Ishikawa (cell line): Measurements from ENCODE around the gene LRRC8D.

ENCODE experiments used
- CEBPB ChIP-seq: IDR thresholded peaks from 2 replicates; pipeline ENCODE4 v1.6.1; 2012
- CREB1 ChIP-seq: IDR thresholded peaks from 2 replicates; pipeline ENCODE4 v1.6.1; 2012; ENCODE audit warnings: low read depth
- EGR1 ChIP-seq: IDR thresholded peaks from 2 replicates; pipeline ENCODE4 v1.6.1; 2012
- EP300 ChIP-seq: IDR thresholded peaks from 2 replicates; pipeline ENCODE4 v1.6.1; 2012; ENCODE audit warnings: borderline replicate concordance
- FOXM1 ChIP-seq: IDR thresholded peaks from 2 replicates; pipeline ENCODE4 v1.6.1; 2012; ENCODE audit warnings: low read depth, borderline replicate concordance
- NFIC ChIP-seq: IDR thresholded peaks from 2 replicates; pipeline ENCODE4 v1.6.1; 2012
- RAD21 ChIP-seq: IDR thresholded peaks from 2 replicates; pipeline ENCODE4 v1.6.1; 2012; ENCODE audit warnings: low read depth
- TAF1 ChIP-seq: IDR thresholded peaks from 2 replicates; pipeline ENCODE4 v1.6.1; 2012; ENCODE audit warnings: low read depth, mild to moderate bottlenecking
- TCF12 ChIP-seq: IDR thresholded peaks from 2 replicates; pipeline ENCODE4 v1.6.1; 2012; ENCODE audit warnings: low read depth
- TEAD4 ChIP-seq: IDR thresholded peaks from 2 replicates; pipeline ENCODE4 v1.6.1; 2012
- YY1 ChIP-seq: IDR thresholded peaks from 2 replicates; pipeline ENCODE4 v1.6.1; 2012; ENCODE audit warnings: low read depth
- ZBTB7A ChIP-seq: IDR thresholded peaks from 2 replicates; pipeline ENCODE4 v1.6.1; 2012; ENCODE audit warnings: low read depth
- TF ChIP-seq, protein P1 (sequence below): IDR thresholded peaks from 2 replicates; pipeline ENCODE4 v1.6.1; 2012
- TF ChIP-seq, protein P2 (sequence below): IDR thresholded peaks from 2 replicates; pipeline ENCODE4 v1.6.1; 2012; ENCODE audit warnings: low read depth, mild to moderate bottlenecking
- TF ChIP-seq, protein P3 (sequence below): IDR thresholded peaks from 2 replicates; pipeline ENCODE4 v1.6.1; 2012

The LRRC8D gene

DNA sequence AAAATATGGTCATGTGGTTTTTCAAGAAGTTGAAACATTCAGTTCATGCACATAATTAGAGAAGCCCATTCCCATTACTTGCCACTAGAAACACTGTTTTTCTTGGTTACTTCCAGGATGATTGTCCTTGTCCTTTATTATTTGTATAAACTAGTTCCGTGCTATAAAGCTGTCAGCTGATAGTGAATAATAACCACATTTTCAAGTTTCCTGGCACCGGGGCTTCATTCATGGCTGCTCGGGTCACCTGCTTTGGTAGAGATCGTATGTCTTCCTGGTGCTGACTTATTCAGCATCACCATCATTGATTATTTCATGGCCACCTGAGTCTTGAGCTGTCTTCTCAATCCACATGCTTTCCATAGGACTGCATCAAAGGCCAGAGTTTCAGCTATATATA, 111.1 kb downstream of the LRRC8D start:
- TF ChIP-seq EP300 (no peak), EGR1 (no peak)
- TF ChIP-seq, protein P1, sequence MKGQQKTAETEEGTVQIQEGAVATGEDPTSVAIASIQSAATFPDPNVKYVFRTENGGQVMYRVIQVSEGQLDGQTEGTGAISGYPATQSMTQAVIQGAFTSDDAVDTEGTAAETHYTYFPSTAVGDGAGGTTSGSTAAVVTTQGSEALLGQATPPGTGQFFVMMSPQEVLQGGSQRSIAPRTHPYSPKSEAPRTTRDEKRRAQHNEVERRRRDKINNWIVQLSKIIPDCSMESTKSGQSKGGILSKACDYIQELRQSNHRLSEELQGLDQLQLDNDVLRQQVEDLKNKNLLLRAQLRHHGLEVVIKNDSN = no peak

DNA sequence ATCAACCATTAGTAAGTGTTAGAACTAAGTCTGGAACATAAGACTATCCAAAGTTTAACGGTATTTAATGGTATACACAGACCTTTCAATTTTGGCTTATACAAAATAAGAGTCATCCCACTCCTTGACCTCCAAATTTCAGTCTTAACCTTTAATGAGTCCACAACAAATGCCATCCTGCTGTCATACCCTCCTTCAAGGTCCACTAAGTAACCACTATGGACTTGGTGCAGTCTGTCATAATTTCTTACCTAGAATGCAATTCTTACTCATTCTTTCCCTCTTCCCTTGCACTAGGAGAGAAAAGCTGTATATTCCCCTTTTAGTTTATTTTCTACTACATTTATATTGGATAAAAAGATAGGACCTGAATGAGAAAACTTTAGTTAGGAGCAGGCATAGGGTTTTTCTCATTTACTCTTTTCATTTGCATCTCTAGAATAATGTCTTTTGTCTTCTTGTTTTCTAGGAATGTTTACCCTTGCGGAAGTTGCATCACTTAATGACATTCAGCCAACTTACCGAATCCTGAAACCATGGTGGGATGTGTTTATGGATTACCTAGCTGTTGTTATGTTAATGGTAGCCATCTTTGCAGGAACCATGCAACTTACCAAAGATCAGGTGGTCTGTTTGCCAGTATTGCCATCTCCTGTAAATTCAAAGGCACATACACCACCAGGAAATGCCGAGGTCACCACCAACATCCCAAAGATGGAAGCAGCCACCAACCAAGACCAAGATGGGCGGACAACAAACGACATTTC, 111.9 kb downstream of the LRRC8D start:
- no peak for TF ChIP-seq TEAD4
- no peak for TF ChIP-seq TCF12

DNA sequence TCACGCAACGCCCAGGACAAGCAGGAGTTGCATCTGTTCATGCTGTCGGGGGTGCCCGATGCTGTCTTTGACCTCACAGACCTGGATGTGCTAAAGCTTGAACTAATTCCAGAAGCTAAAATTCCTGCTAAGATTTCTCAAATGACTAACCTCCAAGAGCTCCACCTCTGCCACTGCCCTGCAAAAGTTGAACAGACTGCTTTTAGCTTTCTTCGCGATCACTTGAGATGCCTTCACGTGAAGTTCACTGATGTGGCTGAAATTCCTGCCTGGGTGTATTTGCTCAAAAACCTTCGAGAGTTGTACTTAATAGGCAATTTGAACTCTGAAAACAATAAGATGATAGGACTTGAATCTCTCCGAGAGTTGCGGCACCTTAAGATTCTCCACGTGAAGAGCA, 113.6 kb downstream of the LRRC8D start:
- TF ChIP-seq CEBPB = no peak
- no peak for TF ChIP-seq EGR1
- TF ChIP-seq TCF12 = no peak
- TF ChIP-seq TEAD4 = no peak
- no peak for TF ChIP-seq YY1
- no peak for TF ChIP-seq CREB1
- no peak for TF ChIP-seq ZBTB7A
- no peak for TF ChIP-seq EP300
- TF ChIP-seq, protein P2, sequence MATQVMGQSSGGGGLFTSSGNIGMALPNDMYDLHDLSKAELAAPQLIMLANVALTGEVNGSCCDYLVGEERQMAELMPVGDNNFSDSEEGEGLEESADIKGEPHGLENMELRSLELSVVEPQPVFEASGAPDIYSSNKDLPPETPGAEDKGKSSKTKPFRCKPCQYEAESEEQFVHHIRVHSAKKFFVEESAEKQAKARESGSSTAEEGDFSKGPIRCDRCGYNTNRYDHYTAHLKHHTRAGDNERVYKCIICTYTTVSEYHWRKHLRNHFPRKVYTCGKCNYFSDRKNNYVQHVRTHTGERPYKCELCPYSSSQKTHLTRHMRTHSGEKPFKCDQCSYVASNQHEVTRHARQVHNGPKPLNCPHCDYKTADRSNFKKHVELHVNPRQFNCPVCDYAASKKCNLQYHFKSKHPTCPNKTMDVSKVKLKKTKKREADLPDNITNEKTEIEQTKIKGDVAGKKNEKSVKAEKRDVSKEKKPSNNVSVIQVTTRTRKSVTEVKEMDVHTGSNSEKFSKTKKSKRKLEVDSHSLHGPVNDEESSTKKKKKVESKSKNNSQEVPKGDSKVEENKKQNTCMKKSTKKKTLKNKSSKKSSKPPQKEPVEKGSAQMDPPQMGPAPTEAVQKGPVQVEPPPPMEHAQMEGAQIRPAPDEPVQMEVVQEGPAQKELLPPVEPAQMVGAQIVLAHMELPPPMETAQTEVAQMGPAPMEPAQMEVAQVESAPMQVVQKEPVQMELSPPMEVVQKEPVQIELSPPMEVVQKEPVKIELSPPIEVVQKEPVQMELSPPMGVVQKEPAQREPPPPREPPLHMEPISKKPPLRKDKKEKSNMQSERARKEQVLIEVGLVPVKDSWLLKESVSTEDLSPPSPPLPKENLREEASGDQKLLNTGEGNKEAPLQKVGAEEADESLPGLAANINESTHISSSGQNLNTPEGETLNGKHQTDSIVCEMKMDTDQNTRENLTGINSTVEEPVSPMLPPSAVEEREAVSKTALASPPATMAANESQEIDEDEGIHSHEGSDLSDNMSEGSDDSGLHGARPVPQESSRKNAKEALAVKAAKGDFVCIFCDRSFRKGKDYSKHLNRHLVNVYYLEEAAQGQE = no peak

DNA sequence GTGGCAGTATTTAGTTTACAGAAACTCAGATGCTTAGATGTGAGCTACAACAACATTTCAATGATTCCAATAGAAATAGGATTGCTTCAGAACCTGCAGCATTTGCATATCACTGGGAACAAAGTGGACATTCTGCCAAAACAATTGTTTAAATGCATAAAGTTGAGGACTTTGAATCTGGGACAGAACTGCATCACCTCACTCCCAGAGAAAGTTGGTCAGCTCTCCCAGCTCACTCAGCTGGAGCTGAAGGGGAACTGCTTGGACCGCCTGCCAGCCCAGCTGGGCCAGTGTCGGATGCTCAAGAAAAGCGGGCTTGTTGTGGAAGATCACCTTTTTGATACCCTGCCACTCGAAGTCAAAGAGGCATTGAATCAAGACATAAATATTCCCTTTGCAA, 114.4 kb downstream of the LRRC8D start:
- TF ChIP-seq EP300 (no peak), NFIC (no peak), TCF12 (no peak), TEAD4 (no peak), EGR1 (no peak), FOXM1 (no peak), CEBPB (no peak), RAD21 (no peak), ZBTB7A (no peak), YY1 (no peak), CREB1 (no peak), TAF1 (no peak)
- TF ChIP-seq, protein P2 = no peak
- TF ChIP-seq, protein P3, sequence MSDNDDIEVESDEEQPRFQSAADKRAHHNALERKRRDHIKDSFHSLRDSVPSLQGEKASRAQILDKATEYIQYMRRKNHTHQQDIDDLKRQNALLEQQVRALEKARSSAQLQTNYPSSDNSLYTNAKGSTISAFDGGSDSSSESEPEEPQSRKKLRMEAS = no peak
- TF ChIP-seq, protein P1 = no peak

DNA sequence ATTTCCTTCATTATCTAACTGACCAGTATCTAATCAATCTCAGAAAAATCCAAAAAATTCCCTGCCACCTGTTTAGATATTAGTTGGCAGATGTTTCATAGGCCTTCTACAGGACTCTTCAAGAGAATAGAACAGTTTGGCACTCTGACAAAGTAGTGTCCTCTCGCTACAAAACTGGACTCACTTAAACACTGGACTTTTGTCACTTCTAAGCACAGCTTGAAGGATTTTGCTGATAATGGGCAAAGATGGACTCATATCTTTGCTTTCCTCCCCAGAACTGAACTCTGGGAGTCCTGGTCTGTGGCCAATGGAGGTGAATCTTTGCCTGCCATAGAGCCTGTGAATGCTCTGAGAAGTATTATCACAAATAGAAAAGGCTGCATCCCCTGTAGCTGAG, 115.9 kb downstream of the LRRC8D start:
- TF ChIP-seq NFIC = no peak
- no peak for TF ChIP-seq TEAD4
- TF ChIP-seq, protein P3 = no peak
- TF ChIP-seq CREB1 = no peak
- TF ChIP-seq YY1 = no peak
- no peak for TF ChIP-seq EGR1
- TF ChIP-seq FOXM1 = no peak
- TF ChIP-seq, protein P2 = no peak
- no peak for TF ChIP-seq TAF1
- TF ChIP-seq TCF12 = no peak
- TF ChIP-seq RAD21 = no peak
- TF ChIP-seq EP300 = no peak
- no peak for TF ChIP-seq CEBPB
